GM18502 (cell line): Measurements from ENCODE around the gene ZDHHC1.
A peak's percentile ranks its signal among the peaks of the same experiment; 100 is the strongest.

Source experiments
- ATAC-seq: cut with Tn5 transposase; IDR thresholded peaks from one replicate; pipeline ENCODE4 v1.9.1; 2021; ENCODE audit warnings: mild to moderate bottlenecking; ENCODE audit not compliant: unreplicated experiment, poor library complexity

The ZDHHC1 gene

GRCh38 chr16:67415872-67416793, at the start of gene ZDHHC1:
ZDHHC1 (minus strand) TSS chr16:67416477; CDS start chr16:67407775, 8,702 bp downstream.
- ATAC-seq: peak; percentile 61

- ATAC-seq: no peak
Measured at GRCh38 chr16:67464565-67464964, 48.3 kb upstream of the ZDHHC1 start.

- ATAC-seq: no peak
Measured at GRCh38 chr16:67463691-67464090, 47.4 kb upstream of the ZDHHC1 start.

- no peak for ATAC-seq
Measured at GRCh38 chr16:67463059-67463458, 46.8 kb upstream of the ZDHHC1 start.

- no peak for ATAC-seq
Measured at GRCh38 chr16:67462279-67462655, 46.0 kb upstream of the ZDHHC1 start.

GRCh38 chr16:67461600-67462278, 45.5 kb upstream of the ZDHHC1 start:
- no peak for ATAC-seq

- no peak for ATAC-seq
Measured at GRCh38 chr16:67460961-67461360, 44.7 kb upstream of the ZDHHC1 start.

- no peak for ATAC-seq
Measured at GRCh38 chr16:67460168-67460567, 43.9 kb upstream of the ZDHHC1 start.

- no peak for ATAC-seq
Measured at GRCh38 chr16:67459861-67460150, 43.5 kb upstream of the ZDHHC1 start.

GRCh38 chr16:67459066-67459860, 43.0 kb upstream of the ZDHHC1 start:
- no peak for ATAC-seq

GRCh38 chr16:67458121-67458641, 41.9 kb upstream of the ZDHHC1 start:
- no peak for ATAC-seq

- no peak for ATAC-seq
Measured at GRCh38 chr16:67457611-67458010, 41.3 kb upstream of the ZDHHC1 start.

- ATAC-seq: no peak
Measured at GRCh38 chr16:67456391-67457081, 40.3 kb upstream of the ZDHHC1 start.

- no peak for ATAC-seq
Measured at GRCh38 chr16:67454852-67455251, 38.6 kb upstream of the ZDHHC1 start.

- no peak for ATAC-seq
Measured at GRCh38 chr16:67454104-67454503, 37.8 kb upstream of the ZDHHC1 start.

- no peak for ATAC-seq
Measured at GRCh38 chr16:67451704-67452435, 35.6 kb upstream of the ZDHHC1 start.

- ATAC-seq: no peak
Measured at GRCh38 chr16:67451061-67451703, 34.9 kb upstream of the ZDHHC1 start.

GRCh38 chr16:67449739-67450138, 33.5 kb upstream of the ZDHHC1 start:
- no peak for ATAC-seq

GRCh38 chr16:67449336-67449735, 33.1 kb upstream of the ZDHHC1 start:
- no peak for ATAC-seq
